K562 (cell line): ENCODE measurements around the gene LILRA6. TPM values are rescaled to one million over a fixed set of nuclear protein-coding genes. Genes with fewer than 3 reads are reported as not detected.

Experiments
- BACH1 ChIP-seq: fragments of 200-800 bp; sonication (Bioruptor generic); IDR thresholded peaks from 2 replicates; pipeline ENCODE4 v1.6.1; 2016; ENCODE audit warnings: missing genetic modification characterization, missing compliant biosample characterization
- CEBPG ChIP-seq, 3 experiments: fragments of 200-800 bp in 1 of 3; sonication (Bioruptor generic) in 1 of 3; sonication (generic) in 1 of 3; formaldehyde crosslinking in 1 of 3; IDR thresholded peaks in 2 of 3; conservative IDR thresholded peaks in 1 of 3; 2 replicates each; pipeline versions ENCODE4 v1.6.1 to v1.8.0; 2016 to 2022; ENCODE audit warnings: missing compliant biosample characterization in 2 of 3, missing genetic modification characterization in 2 of 3, mild to moderate bottlenecking in 1 of 3, missing genetic modification reagents in 1 of 3
- COPS2 ChIP-seq: fragments of 450-650 bp; conservative IDR thresholded peaks from 2 replicates; pipeline ENCODE4 v1.6.1; 2016; ENCODE audit warnings: mild to moderate bottlenecking, moderate library complexity
- CREM ChIP-seq: IDR thresholded peaks from 2 replicates; pipeline ENCODE4 v1.6.1; 2014; ENCODE audit warnings: antibody characterized with exemption, low read depth
- CTBP1 ChIP-seq: fragments of 450-650 bp; IDR thresholded peaks from 2 replicates; pipeline ENCODE4 v1.6.1; 2016; ENCODE audit warnings: borderline replicate concordance
- E4F1 ChIP-seq: fragments of 250-450 bp; sonication (Bioruptor Pico); IDR thresholded peaks from 2 replicates; pipeline ENCODE4 v1.5.0; 2021; ENCODE audit warnings: mild to moderate bottlenecking, borderline replicate concordance
- GATA2 ChIP-seq: sonication (generic); formaldehyde crosslinking; IDR thresholded peaks from 2 replicates; pipeline ENCODE4 v1.4.0; 2020; ENCODE audit warnings: mild to moderate bottlenecking, missing genetic modification reagents
- HDAC1 ChIP-seq, 2 experiments: fragments of 450-650 bp; IDR thresholded peaks; 2 replicates each; pipeline ENCODE4 v1.6.1; 2016 to 2017; ENCODE audit warnings: inconsistent platforms in 1 of 2, mild to moderate bottlenecking in 1 of 2, moderate library complexity in 1 of 2
- HIVEP1 ChIP-seq: fragments of 250-450 bp; sonication (Bioruptor Pico); IDR thresholded peaks from 2 replicates; pipeline ENCODE4 v1.4.0; 2020; ENCODE audit warnings: mild to moderate bottlenecking
- HLTF ChIP-seq: fragments of 450-650 bp; IDR thresholded peaks from 2 replicates; pipeline ENCODE4 v1.6.1; 2016
- PHF20 ChIP-seq: fragments of 450-650 bp; IDR thresholded peaks from 2 replicates; pipeline ENCODE4 v1.6.1; 2018; ENCODE audit not compliant: partially characterized antibody
- PURB ChIP-seq: sonication (generic); formaldehyde crosslinking; IDR thresholded peaks from 2 replicates; pipeline ENCODE4 v1.9.0; 2021; ENCODE audit warnings: low read depth, mild to moderate bottlenecking, missing genetic modification reagents
- RB1 ChIP-seq: fragments of 450-650 bp; IDR thresholded peaks from 2 replicates; pipeline ENCODE4 v1.6.1; 2017; ENCODE audit warnings: low read depth, mild to moderate bottlenecking
- RHOXF2B ChIP-seq: fragments of 250-450 bp; sonication (Bioruptor Pico); conservative IDR thresholded peaks from 2 replicates; pipeline ENCODE4 v1.5.1; 2021
- SMAD1 ChIP-seq: fragments of 150-350 bp; IDR thresholded peaks from 2 replicates; pipeline ENCODE4 v1.6.1; 2014; ENCODE audit warnings: low read length, low read depth; ENCODE audit not compliant: partially characterized antibody
- TAF1 ChIP-seq: IDR thresholded peaks from 2 replicates; pipeline ENCODE4 v1.6.1; 2011; ENCODE audit warnings: mild to moderate bottlenecking, low read length, moderate library complexity; ENCODE audit not compliant: insufficient read depth, control insufficient read depth, severe bottlenecking; ENCODE audit errors: extremely low read depth
- ZBTB5 ChIP-seq: fragments of 450-650 bp; IDR thresholded peaks from 2 replicates; pipeline ENCODE4 v1.6.1; 2017; ENCODE audit warnings: antibody characterized with exemption
- ZMIZ1 ChIP-seq, 2 experiments: fragments of 150-350 bp in 1 of 2; IDR thresholded peaks; 2 replicates each; pipeline ENCODE4 v1.6.1; 2012 to 2016; ENCODE audit warnings: low read depth in 2 of 2, low read length in 2 of 2, mild to moderate bottlenecking in 1 of 2, moderate library complexity in 1 of 2
- ZNF146 ChIP-seq: IDR thresholded peaks from one replicate; pipeline ENCODE4 v1.6.1; 2018; ENCODE audit warnings: missing compliant biosample characterization; ENCODE audit not compliant: unreplicated experiment
- ZNF311 ChIP-seq: fragments of 250-450 bp; sonication (Bioruptor Pico); IDR thresholded peaks from 2 replicates; pipeline ENCODE4 v1.4.0; 2020; ENCODE audit warnings: mild to moderate bottlenecking, moderate library complexity
- ZNF76 ChIP-seq: fragments of 250-450 bp; sonication (Bioruptor Pico); IDR thresholded peaks from 2 replicates; pipeline ENCODE4 v1.4.0; 2020; ENCODE audit warnings: mild to moderate bottlenecking, moderate library complexity, borderline replicate concordance
- polyA plus RNA-seq, 8 experiments: library from polyadenylated mRNA; depleted of rRNA in 4 of 8; stranded (reverse) in 5 of 8; unstranded in 3 of 8; fragments of >200 nt; fragmentation: Nextera tagmentation in 2 of 8; fragmentation: Illumina TruSeq in 1 of 8; extraction: Ambion mirVana in 2 of 8; extraction: Trizol in 1 of 8; gene quantifications; 2 replicates each; pipeline versions ENCODE4 v1.2.1 to v1.2.3, GENCODE V29; 2011 to 2014; ENCODE audit warnings: inconsistent platforms in 1 of 8, missing spikeins in 1 of 8
- total RNA-seq, 7 experiments: library from RNA; depleted of rRNA in 6 of 7; stranded (reverse); fragments of >200 nt in 6 of 7; fragmentation: Illumina TruSeq in 2 of 7; extraction: Trizol in 2 of 7; gene quantifications; 2 replicates each; pipeline versions ENCODE4 v1.2.1 to v1.2.3, GENCODE V29; 2011 to 2021; ENCODE audit warnings: low replicate concordance in 1 of 7

Gene LILRA6
- total and polyA plus RNA-seq, 9 of the 15 experiments (the other 6 are each of a cell fraction or from before 2014, with no cell fraction given): 0.03 TPM; not detected in 8

GRCh38 chr19:54188215-54188871, 54.2 kb downstream of the LILRA6 start (continued):
- no peak for TF ChIP-seq PURB
- TF ChIP-seq E4F1 (CRISPR knock-in tag): no peak
- TF ChIP-seq CREM: peak; percentile 69
- peak; percentile 53 for TF ChIP-seq SMAD1
- no peak for TF ChIP-seq CEBPG (CRISPR knock-in tag; IDR thresholded peaks at IDR 0.05)
- no peak for TF ChIP-seq CEBPG (tag; conservative IDR thresholded peaks at IDR 0.05 in 1 of 2, IDR thresholded peaks at IDR 0.05 in 1 of 2)
- TF ChIP-seq HLTF: no peak
- peak; percentile 41 for TF ChIP-seq TAF1
- no peak for TF ChIP-seq ZBTB5
- TF ChIP-seq ZNF76: no peak
- peak; percentile 99 for TF ChIP-seq CTBP1
- peak; percentile 57; the same call in 1 of the 2 replicates for TF ChIP-seq RB1
- TF ChIP-seq BACH1 (tag): no peak
- TF ChIP-seq COPS2: no peak
- no peak for TF ChIP-seq RHOXF2B (CRISPR knock-in tag)
- TF ChIP-seq HDAC1 (IDR thresholded peaks at IDR 0.05): peak in 1 of 2 experiments; percentile 69; a peak in 1 of 4 replicates
- no peak for TF ChIP-seq ZNF146 (CRISPR knock-in tag)
- no peak; the same call in 1 of the 2 replicates for TF ChIP-seq HIVEP1 (CRISPR knock-in tag)
- TF ChIP-seq ZMIZ1 (IDR thresholded peaks at IDR 0.05; ENCODE audit: low read depth in 2 of 2, low read length in 2 of 2): no peak
- TF ChIP-seq PHF20: no peak
- no peak for TF ChIP-seq ZNF311 (CRISPR knock-in tag)
- peak; percentile 93 for TF ChIP-seq GATA2 (CRISPR knock-in tag)
